ENCODE measurements around the gene ROBO3.

DNA sequence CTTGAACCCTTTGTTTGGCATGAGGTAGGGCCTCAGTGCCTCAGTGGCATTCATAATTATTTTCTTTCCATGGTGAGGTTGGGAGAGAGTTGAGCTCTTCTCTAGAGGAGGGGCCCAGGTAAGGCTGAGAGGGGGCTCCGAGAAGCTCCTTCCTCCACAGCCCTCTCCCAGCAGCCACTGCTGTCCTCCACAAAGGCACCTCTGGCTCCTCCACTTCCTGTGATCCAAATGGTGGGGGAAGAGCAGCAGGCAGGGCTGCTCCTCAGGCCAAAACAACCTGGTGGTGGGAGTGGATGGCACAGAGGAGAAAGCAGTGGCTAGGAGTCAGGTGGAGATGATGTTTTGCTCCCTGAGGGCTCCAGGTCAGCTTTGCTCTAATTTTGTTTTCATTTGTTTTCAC, 19.1 kb downstream of the ROBO3 start:
- TF ChIP-seq, protein P1, sequence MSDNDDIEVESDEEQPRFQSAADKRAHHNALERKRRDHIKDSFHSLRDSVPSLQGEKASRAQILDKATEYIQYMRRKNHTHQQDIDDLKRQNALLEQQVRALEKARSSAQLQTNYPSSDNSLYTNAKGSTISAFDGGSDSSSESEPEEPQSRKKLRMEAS (IDR thresholded peaks at IDR 0.05) = no peak
- TF ChIP-seq, protein P2, sequence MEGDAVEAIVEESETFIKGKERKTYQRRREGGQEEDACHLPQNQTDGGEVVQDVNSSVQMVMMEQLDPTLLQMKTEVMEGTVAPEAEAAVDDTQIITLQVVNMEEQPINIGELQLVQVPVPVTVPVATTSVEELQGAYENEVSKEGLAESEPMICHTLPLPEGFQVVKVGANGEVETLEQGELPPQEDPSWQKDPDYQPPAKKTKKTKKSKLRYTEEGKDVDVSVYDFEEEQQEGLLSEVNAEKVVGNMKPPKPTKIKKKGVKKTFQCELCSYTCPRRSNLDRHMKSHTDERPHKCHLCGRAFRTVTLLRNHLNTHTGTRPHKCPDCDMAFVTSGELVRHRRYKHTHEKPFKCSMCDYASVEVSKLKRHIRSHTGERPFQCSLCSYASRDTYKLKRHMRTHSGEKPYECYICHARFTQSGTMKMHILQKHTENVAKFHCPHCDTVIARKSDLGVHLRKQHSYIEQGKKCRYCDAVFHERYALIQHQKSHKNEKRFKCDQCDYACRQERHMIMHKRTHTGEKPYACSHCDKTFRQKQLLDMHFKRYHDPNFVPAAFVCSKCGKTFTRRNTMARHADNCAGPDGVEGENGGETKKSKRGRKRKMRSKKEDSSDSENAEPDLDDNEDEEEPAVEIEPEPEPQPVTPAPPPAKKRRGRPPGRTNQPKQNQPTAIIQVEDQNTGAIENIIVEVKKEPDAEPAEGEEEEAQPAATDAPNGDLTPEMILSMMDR (IDR thresholded peaks at IDR 0.05 in 2 of 3, conservative IDR thresholded peaks at IDR 0.05 in 1 of 3; ENCODE audit: borderline replicate concordance in 1 of 3, insufficient read depth in 1 of 3, low read depth in 2 of 3, low read length in 2 of 3) = no peak
